ENCODE data around the gene RSPH9.

The RSPH9 gene

GRCh38 chr6:43623880-43624785 lies 20.7 kb upstream of the RSPH9 start:
- TF ChIP-seq ZNF274 (IDR thresholded peaks at IDR 0.05; ENCODE audit: low read depth, low read length) (no peak), SUZ12 (IDR thresholded peaks at IDR 0.05; ENCODE audit: extremely low read depth, insufficient read depth, insufficient read length) (no peak), YY1 (IDR thresholded peaks at IDR 0.05; ENCODE audit: insufficient read depth, insufficient read length) (no peak)
- no peaks in the 10 kb centered on the region for H3K27me3 ChIP-seq (ENCODE audit: insufficient read depth, insufficient read length)
- H3K9ac ChIP-seq (ENCODE audit: insufficient read length, low read depth), result no peak overlapping the region
- no peaks in the 10 kb centered on the region for H3K4me1 ChIP-seq (ENCODE audit: insufficient read depth, insufficient read length)
- H3K36me3 ChIP-seq (ENCODE audit: insufficient read depth, insufficient read length, low read length), result peaks cover 78% of the 10 kb centered on the region
- no peaks in the 10 kb centered on the region for H3K9me3 ChIP-seq (ENCODE audit: insufficient read depth, low read length)
- DNase-seq (ENCODE audit: low read depth, low spot score), result no peak
- H3K4me3 ChIP-seq (ENCODE audit: insufficient read length, low read depth), result no peak overlapping the region

GRCh38 chr6:43624786-43625288 lies 20.0 kb upstream of the RSPH9 start:
- no peaks in the 10 kb centered on the region for H3K4me1 ChIP-seq (ENCODE audit: insufficient read depth, insufficient read length)
- no peaks in the 10 kb centered on the region for H3K9me3 ChIP-seq (ENCODE audit: insufficient read depth, low read length)
- H3K9ac ChIP-seq (ENCODE audit: insufficient read length, low read depth), result no peak overlapping the region
- peaks cover 77% of the 10 kb centered on the region for H3K36me3 ChIP-seq (ENCODE audit: insufficient read depth, insufficient read length, low read length)
- H3K4me3 ChIP-seq (ENCODE audit: insufficient read length, low read depth), result no peak overlapping the region
- no peaks in the 10 kb centered on the region for H3K27me3 ChIP-seq (ENCODE audit: insufficient read depth, insufficient read length)
- DNase-seq (ENCODE audit: low read depth, low spot score), result no peak
- TF ChIP-seq YY1 (IDR thresholded peaks at IDR 0.05; ENCODE audit: insufficient read depth, insufficient read length), result no peak
- TF ChIP-seq SUZ12 (IDR thresholded peaks at IDR 0.05; ENCODE audit: extremely low read depth, insufficient read depth, insufficient read length), result no peak
- no peak for TF ChIP-seq ZNF274 (IDR thresholded peaks at IDR 0.05; ENCODE audit: low read depth, low read length)

- Histone ChIP-seq H3K4me1 (ENCODE audit: insufficient read depth, insufficient read length) (no peaks in the 10 kb centered on the region), H3K9me3 (ENCODE audit: insufficient read depth, low read length) (no peaks in the 10 kb centered on the region), H3K27me3 (ENCODE audit: insufficient read depth, insufficient read length) (no peaks in the 10 kb centered on the region), H3K4me3 (ENCODE audit: insufficient read length, low read depth) (no peak overlapping the region), H3K36me3 (ENCODE audit: insufficient read depth, insufficient read length, low read length) (peaks cover 70% of the 10 kb centered on the region), H3K9ac (ENCODE audit: insufficient read length, low read depth) (no peak overlapping the region)
- no peak for DNase-seq (ENCODE audit: low read depth, low spot score)
- TF ChIP-seq ZNF274 (IDR thresholded peaks at IDR 0.05; ENCODE audit: low read depth, low read length) (no peak), YY1 (IDR thresholded peaks at IDR 0.05; ENCODE audit: insufficient read depth, insufficient read length) (no peak), SUZ12 (IDR thresholded peaks at IDR 0.05; ENCODE audit: extremely low read depth, insufficient read depth, insufficient read length) (no peak)
These were observed 19.3 kb upstream of the RSPH9 start for GRCh38 chr6:43625393-43625992.

- H3K27me3 ChIP-seq (ENCODE audit: insufficient read depth, insufficient read length), result no peaks in the 10 kb centered on the region
- TF ChIP-seq YY1 (IDR thresholded peaks at IDR 0.05; ENCODE audit: insufficient read depth, insufficient read length) (no peak), ZNF274 (IDR thresholded peaks at IDR 0.05; ENCODE audit: low read depth, low read length) (no peak), SUZ12 (IDR thresholded peaks at IDR 0.05; ENCODE audit: extremely low read depth, insufficient read depth, insufficient read length) (no peak)
- H3K9ac ChIP-seq (ENCODE audit: insufficient read length, low read depth), result no peak overlapping the region
- no peak overlapping the region for H3K4me3 ChIP-seq (ENCODE audit: insufficient read length, low read depth)
- no peaks in the 10 kb centered on the region for H3K4me1 ChIP-seq (ENCODE audit: insufficient read depth, insufficient read length)
- H3K36me3 ChIP-seq (ENCODE audit: insufficient read depth, insufficient read length, low read length), result peaks cover 53% of the 10 kb centered on the region
- H3K9me3 ChIP-seq (ENCODE audit: insufficient read depth, low read length), result no peaks in the 10 kb centered on the region
- DNase-seq (ENCODE audit: low read depth, low spot score), result no peak
These were observed 17.6 kb upstream of the RSPH9 start for GRCh38 chr6:43627008-43627825.

GRCh38 chr6:43628393-43629103 lies 16.3 kb upstream of the RSPH9 start:
- Histone ChIP-seq H3K36me3 (ENCODE audit: insufficient read depth, insufficient read length, low read length) (peaks cover 40% of the 10 kb centered on the region), H3K27me3 (ENCODE audit: insufficient read depth, insufficient read length) (no peaks in the 10 kb centered on the region), H3K9ac (ENCODE audit: insufficient read length, low read depth) (peak overlapping the region; percentile 89), H3K4me1 (ENCODE audit: insufficient read depth, insufficient read length) (no peaks in the 10 kb centered on the region), H3K9me3 (ENCODE audit: insufficient read depth, low read length) (no peaks in the 10 kb centered on the region), H3K4me3 (ENCODE audit: insufficient read length, low read depth) (peak overlapping the region; percentile 64)
- no peak for DNase-seq (ENCODE audit: low read depth, low spot score)
- TF ChIP-seq ZNF274 (IDR thresholded peaks at IDR 0.05; ENCODE audit: low read depth, low read length) (no peak), YY1 (IDR thresholded peaks at IDR 0.05; ENCODE audit: insufficient read depth, insufficient read length) (no peak), SUZ12 (IDR thresholded peaks at IDR 0.05; ENCODE audit: extremely low read depth, insufficient read depth, insufficient read length) (no peak)

- H3K4me3 ChIP-seq (ENCODE audit: insufficient read length, low read depth), result peak within 1 kb of the TSS; percentile 82
- H3K36me3 ChIP-seq (ENCODE audit: insufficient read depth, insufficient read length, low read length), result peaks cover 35% of the 10 kb centered on the region
- peak; percentile 96 for DNase-seq (ENCODE audit: low read depth, low spot score)
- H3K27me3 ChIP-seq (ENCODE audit: insufficient read depth, insufficient read length), result no peaks in the 10 kb centered on the region
- H3K9ac ChIP-seq (ENCODE audit: insufficient read length, low read depth), result peak within 1 kb of the TSS; percentile 92
- H3K9me3 ChIP-seq (ENCODE audit: insufficient read depth, low read length), result no peaks in the 10 kb centered on the region
- no peak for TF ChIP-seq SUZ12 (IDR thresholded peaks at IDR 0.05; ENCODE audit: extremely low read depth, insufficient read depth, insufficient read length)
- no peak for TF ChIP-seq ZNF274 (IDR thresholded peaks at IDR 0.05; ENCODE audit: low read depth, low read length)
- no peak for TF ChIP-seq YY1 (IDR thresholded peaks at IDR 0.05; ENCODE audit: insufficient read depth, insufficient read length)
- H3K4me1 ChIP-seq (ENCODE audit: insufficient read depth, insufficient read length), result no peaks in the 10 kb centered on the region
These were observed 15.7 kb upstream of the RSPH9 start, which contains the start of gene GTPBP2 for GRCh38 chr6:43629104-43629504. GTPBP2 (minus strand) TSS chr6:43629264; CDS start chr6:43629162, 102 bp downstream.
